Measurements from ENCODE around the gene ATRNL1.

- TF ChIP-seq, protein P1, sequence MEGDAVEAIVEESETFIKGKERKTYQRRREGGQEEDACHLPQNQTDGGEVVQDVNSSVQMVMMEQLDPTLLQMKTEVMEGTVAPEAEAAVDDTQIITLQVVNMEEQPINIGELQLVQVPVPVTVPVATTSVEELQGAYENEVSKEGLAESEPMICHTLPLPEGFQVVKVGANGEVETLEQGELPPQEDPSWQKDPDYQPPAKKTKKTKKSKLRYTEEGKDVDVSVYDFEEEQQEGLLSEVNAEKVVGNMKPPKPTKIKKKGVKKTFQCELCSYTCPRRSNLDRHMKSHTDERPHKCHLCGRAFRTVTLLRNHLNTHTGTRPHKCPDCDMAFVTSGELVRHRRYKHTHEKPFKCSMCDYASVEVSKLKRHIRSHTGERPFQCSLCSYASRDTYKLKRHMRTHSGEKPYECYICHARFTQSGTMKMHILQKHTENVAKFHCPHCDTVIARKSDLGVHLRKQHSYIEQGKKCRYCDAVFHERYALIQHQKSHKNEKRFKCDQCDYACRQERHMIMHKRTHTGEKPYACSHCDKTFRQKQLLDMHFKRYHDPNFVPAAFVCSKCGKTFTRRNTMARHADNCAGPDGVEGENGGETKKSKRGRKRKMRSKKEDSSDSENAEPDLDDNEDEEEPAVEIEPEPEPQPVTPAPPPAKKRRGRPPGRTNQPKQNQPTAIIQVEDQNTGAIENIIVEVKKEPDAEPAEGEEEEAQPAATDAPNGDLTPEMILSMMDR (IDR thresholded peaks at IDR 0.05): no peak
- TF ChIP-seq EZH2phosphoT487 (IDR thresholded peaks at IDR 0.05) (no peak), EZH2 (IDR thresholded peaks at IDR 0.05) (no peak)
Measured at GRCh38 chr10:115795964-115796363, 702.8 kb downstream of the ATRNL1 start.
